PFSK-1 (cell line): ENCODE results near the gene BCORL1.

ENCODE experiments used
- SIN3A ChIP-seq: IDR thresholded peaks from 2 replicates; pipeline ENCODE4 v1.6.1; 2012; ENCODE audit warnings: mild to moderate bottlenecking, low read length, moderate library complexity, borderline replicate concordance; ENCODE audit not compliant: insufficient read depth
- TAF1 ChIP-seq: IDR thresholded peaks from 2 replicates; pipeline ENCODE4 v1.6.1; 2012; ENCODE audit warnings: low read length, control low read depth, borderline replicate concordance; ENCODE audit not compliant: insufficient read depth

- TF ChIP-seq SIN3A (no peak), TAF1 (no peak)
These were observed 73.5 kb downstream of the BCORL1 start for GRCh38 chrX:130055899-130056298.
